ENCODE data around the gene HBE1. TPM values are rescaled to one million over a fixed set of nuclear protein-coding genes. Genes with fewer than 3 reads are reported as not detected.

HBE1 gene
- polyA plus RNA-seq, 1 of the 3 experiments (the other 2 are of a cell fraction), result 2.4 TPM

GRCh38 chr11:5252919-5253265, 16.9 kb downstream of the HBE1 start:
- TF ChIP-seq MAX (IDR thresholded peaks at IDR 0.05; ENCODE audit: low read depth), result no peak
- no peak for TF ChIP-seq JUND (IDR thresholded peaks at IDR 0.05)
- TF ChIP-seq RXRA (IDR thresholded peaks at IDR 0.05; ENCODE audit: borderline replicate concordance, low read depth), result no peak
- no peak overlapping the region for H3K4me3 ChIP-seq (ENCODE audit: low read depth in 2 of 2, low read length in 1 of 2)
- DNase-seq, result no peak
- H2AFZ ChIP-seq (ENCODE audit: low read depth), result no peak overlapping the region
- no peak overlapping the region for H3K4me2 ChIP-seq
- no peaks in the 10 kb centered on the region for H3K9me2 ChIP-seq
- 3% methylated on average over 1 of the region's 1 CpG for whole genome bisulfite sequencing (ENCODE audit: low lambda C conversion rate)
- no peaks in the 10 kb centered on the region for H3K9me3 ChIP-seq
- ChIA-PET CTCF (interaction anchor here (0.6 kb wide), 1 partner anchor 286 kb away, joined by 3 read pairs; no protein-coding TSS in a partner anchor), POLR2A (no interaction called here)
- H4K20me1 ChIP-seq (ENCODE audit: insufficient read depth), result no peaks in the 10 kb centered on the region
- no peaks in the 10 kb centered on the region; the same call in 1 of the 2 replicates for H3K27me3 ChIP-seq (ENCODE audit: insufficient read depth)
- no peaks in the 10 kb centered on the region for H3K4me1 ChIP-seq (ENCODE audit: control insufficient read depth in 1 of 2, insufficient read depth in 2 of 2, low read depth in 1 of 2, low read length in 1 of 2)
- no peaks in the 10 kb centered on the region for H3K79me2 ChIP-seq (ENCODE audit: insufficient read depth)
- no peak overlapping the region for H3K27ac ChIP-seq (ENCODE audit: low read depth in 2 of 2, low read length in 1 of 2)
- no peaks in the 10 kb centered on the region for H3F3A ChIP-seq (replicated peaks; ENCODE audit: insufficient read depth)
- H3K36me3 ChIP-seq (replicated peaks in 1 of 2; ENCODE audit: control insufficient read depth in 1 of 2, insufficient read depth in 2 of 2, low read length in 1 of 2), result no peaks in the 10 kb centered on the region
- no peak overlapping the region for H3K9ac ChIP-seq

GRCh38 chr11:5252192-5252918, 17.4 kb downstream of the HBE1 start:
- Histone ChIP-seq H3K4me3 (ENCODE audit: low read depth in 2 of 2, low read length in 1 of 2) (no peak overlapping the region), H2AFZ (ENCODE audit: low read depth) (no peak overlapping the region), H3K9me2 (no peaks in the 10 kb centered on the region), H3K27me3 (ENCODE audit: insufficient read depth) (no peaks in the 10 kb centered on the region; the same call in 1 of the 2 replicates), H3K9me3 (no peaks in the 10 kb centered on the region), H4K20me1 (ENCODE audit: insufficient read depth) (no peaks in the 10 kb centered on the region), H3K36me3 (replicated peaks in 1 of 2; ENCODE audit: control insufficient read depth in 1 of 2, insufficient read depth in 2 of 2, low read length in 1 of 2) (no peaks in the 10 kb centered on the region), H3F3A (replicated peaks; ENCODE audit: insufficient read depth) (no peaks in the 10 kb centered on the region), H3K79me2 (ENCODE audit: insufficient read depth) (no peaks in the 10 kb centered on the region), H3K4me2 (no peak overlapping the region), H3K27ac (ENCODE audit: low read depth in 2 of 2, low read length in 1 of 2) (no peak overlapping the region), H3K9ac (no peak overlapping the region), H3K4me1 (ENCODE audit: control insufficient read depth in 1 of 2, insufficient read depth in 2 of 2, low read depth in 1 of 2, low read length in 1 of 2) (no peaks in the 10 kb centered on the region)
- POLR2A ChIA-PET, result no interaction called here
- CTCF ChIA-PET, result interaction anchor here (0.6 kb wide), 1 partner anchor 286 kb away, joined by 3 read pairs; no protein-coding TSS in a partner anchor
- 3% methylated on average over 9 of the region's 9 CpGs for WGBS (ENCODE audit: low lambda C conversion rate)
- TF ChIP-seq TCF12 (IDR thresholded peaks at IDR 0.05) (no peak), REST (IDR thresholded peaks at IDR 0.05; ENCODE audit: low read depth, low read length) (no peak), MXI1 (IDR thresholded peaks at IDR 0.05; ENCODE audit: low read depth, low read length) (no peak), FOXM1 (IDR thresholded peaks at IDR 0.05; ENCODE audit: low read depth) (no peak), RXRA (IDR thresholded peaks at IDR 0.05; ENCODE audit: borderline replicate concordance, low read depth) (no peak), ELF1 (IDR thresholded peaks at IDR 0.05) (no peak), USF1 (IDR thresholded peaks at IDR 0.05; ENCODE audit: borderline replicate concordance, low read depth) (no peak), SMC3 (IDR thresholded peaks at IDR 0.05; ENCODE audit: low read depth, low read length) (no peak), MAX (IDR thresholded peaks at IDR 0.05; ENCODE audit: low read depth) (no peak), IRF3 (IDR thresholded peaks at IDR 0.05; ENCODE audit: low read depth, low read length) (no peak), CTCF (IDR thresholded peaks at IDR 0.05) (no peak), SIN3A (IDR thresholded peaks at IDR 0.05; ENCODE audit: borderline replicate concordance, low read depth, low read length) (no peak), TEAD4 (IDR thresholded peaks at IDR 0.05; ENCODE audit: borderline replicate concordance, insufficient read depth) (no peak)
- DNase-seq, result no peak

Measured in SK-N-SH (cell line).